ENCODE data around the gene EEFSEC. TPM values are rescaled to one million over a fixed set of nuclear protein-coding genes. Genes with fewer than 3 reads are reported as not detected.

EEFSEC gene
- polyA plus RNA-seq, 1 donor (not counting 4 experiments of a cell fraction or from before 2014, with no cell fraction given), result 8.7 TPM

- no peak for TF ChIP-seq EZH2 (IDR thresholded peaks at IDR 0.05; ENCODE audit: low read length)
- TF ChIP-seq, protein P1, sequence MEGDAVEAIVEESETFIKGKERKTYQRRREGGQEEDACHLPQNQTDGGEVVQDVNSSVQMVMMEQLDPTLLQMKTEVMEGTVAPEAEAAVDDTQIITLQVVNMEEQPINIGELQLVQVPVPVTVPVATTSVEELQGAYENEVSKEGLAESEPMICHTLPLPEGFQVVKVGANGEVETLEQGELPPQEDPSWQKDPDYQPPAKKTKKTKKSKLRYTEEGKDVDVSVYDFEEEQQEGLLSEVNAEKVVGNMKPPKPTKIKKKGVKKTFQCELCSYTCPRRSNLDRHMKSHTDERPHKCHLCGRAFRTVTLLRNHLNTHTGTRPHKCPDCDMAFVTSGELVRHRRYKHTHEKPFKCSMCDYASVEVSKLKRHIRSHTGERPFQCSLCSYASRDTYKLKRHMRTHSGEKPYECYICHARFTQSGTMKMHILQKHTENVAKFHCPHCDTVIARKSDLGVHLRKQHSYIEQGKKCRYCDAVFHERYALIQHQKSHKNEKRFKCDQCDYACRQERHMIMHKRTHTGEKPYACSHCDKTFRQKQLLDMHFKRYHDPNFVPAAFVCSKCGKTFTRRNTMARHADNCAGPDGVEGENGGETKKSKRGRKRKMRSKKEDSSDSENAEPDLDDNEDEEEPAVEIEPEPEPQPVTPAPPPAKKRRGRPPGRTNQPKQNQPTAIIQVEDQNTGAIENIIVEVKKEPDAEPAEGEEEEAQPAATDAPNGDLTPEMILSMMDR (optimal IDR thresholded peaks at IDR 0.05 in 1 of 3, IDR thresholded peaks at IDR 0.05 in 1 of 3, conservative IDR thresholded peaks at IDR 0.05 in 1 of 3; ENCODE audit: extremely low read depth in 1 of 3, insufficient read depth in 2 of 3, low read length in 3 of 3), result no peak
- Histone ChIP-seq H3K4me3 (ENCODE audit: control insufficient read depth in 2 of 3, extremely low read depth in 1 of 3, insufficient read depth in 2 of 3, low read depth in 1 of 3, low read length in 3 of 3) (no peak overlapping the region), H3K9ac (ENCODE audit: control insufficient read depth, extremely low read depth, insufficient read depth, low read length) (no peak overlapping the region), H3K9me3 (ENCODE audit: control insufficient read depth, low read depth, low read length) (no peaks in the 10 kb centered on the region), H3K36me3 (ENCODE audit: control insufficient read depth in 2 of 2, extremely low read depth in 1 of 2, insufficient read depth in 2 of 2, low read length in 2 of 2) (peaks cover 0 to 1% of the 10 kb centered on the region in 2 experiments), H3K27ac (ENCODE audit: control insufficient read depth, insufficient read depth, low read length) (no peak overlapping the region), H2AFZ (ENCODE audit: control insufficient read depth, low read length) (no peak overlapping the region), H3K4me2 (ENCODE audit: control insufficient read depth, extremely low read depth, insufficient read depth, low read depth, low read length) (no peak overlapping the region), H3K9me1 (ENCODE audit: control insufficient read depth, extremely low read depth, insufficient read depth, low read length) (no peaks in the 10 kb centered on the region), H3K27me3 (ENCODE audit: control insufficient read depth, extremely low read depth, insufficient read depth, low read length) (no peaks in the 10 kb centered on the region), H4K20me1 (ENCODE audit: control insufficient read depth, extremely low read depth, insufficient read depth, low read length) (no peaks in the 10 kb centered on the region), H3K4me1 (ENCODE audit: control insufficient read depth, extremely low read depth, insufficient read depth, low read length) (no peaks in the 10 kb centered on the region), H3K79me2 (ENCODE audit: control insufficient read depth, insufficient read depth, low read length) (no peaks in the 10 kb centered on the region)
- dilution Hi-C loops (cut with MboI; ENCODE audit: extremely low pct_ligation_motif_present, low sequenced_read_pairs), result no loop called here
- FAIRE-seq (no peak), DNase-seq (ENCODE audit: low read depth, low spot score) (no peak)
Observed at GRCh38 chr3:128287216-128287615, 133.9 kb downstream of the EEFSEC start.

DNA sequence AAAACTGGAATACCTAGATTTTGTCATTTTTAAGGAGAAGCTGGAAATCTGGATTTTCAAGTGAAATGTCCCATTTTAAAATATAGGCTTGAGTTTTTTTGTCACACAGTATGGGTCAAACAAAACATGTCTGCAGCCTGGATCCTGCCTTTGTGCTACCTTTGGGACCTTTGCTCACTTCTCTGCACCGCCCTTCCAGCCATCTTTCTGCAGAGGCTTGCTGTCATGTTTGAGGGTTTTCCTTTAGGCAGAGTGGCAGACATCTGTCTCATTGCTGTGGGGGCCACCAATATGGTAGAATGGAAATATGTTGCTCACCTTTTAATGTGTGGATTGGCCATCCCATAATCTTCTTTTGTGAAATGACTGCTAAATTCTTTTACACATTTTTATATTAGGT lies 136.3 kb downstream of the EEFSEC start:
- no peak overlapping the region for H3K9ac ChIP-seq (ENCODE audit: control insufficient read depth, extremely low read depth, insufficient read depth, low read length)
- no peak for TF ChIP-seq EZH2 (IDR thresholded peaks at IDR 0.05; ENCODE audit: low read length)
- TF ChIP-seq, protein P1 (optimal IDR thresholded peaks at IDR 0.05 in 1 of 3, IDR thresholded peaks at IDR 0.05 in 1 of 3, conservative IDR thresholded peaks at IDR 0.05 in 1 of 3; ENCODE audit: extremely low read depth in 1 of 3, insufficient read depth in 2 of 3, low read length in 3 of 3), result no peak
- DNase-seq (ENCODE audit: low read depth, low spot score), result no peak
- H4K20me1 ChIP-seq (ENCODE audit: control insufficient read depth, extremely low read depth, insufficient read depth, low read length), result no peaks in the 10 kb centered on the region
- H3K36me3 ChIP-seq (ENCODE audit: control insufficient read depth in 2 of 2, extremely low read depth in 1 of 2, insufficient read depth in 2 of 2, low read length in 2 of 2), result no peaks in the 10 kb centered on the region
- H3K79me2 ChIP-seq (ENCODE audit: control insufficient read depth, insufficient read depth, low read length), result no peaks in the 10 kb centered on the region
- H3K4me2 ChIP-seq (ENCODE audit: control insufficient read depth, extremely low read depth, insufficient read depth, low read depth, low read length), result no peak overlapping the region
- H3K9me1 ChIP-seq (ENCODE audit: control insufficient read depth, extremely low read depth, insufficient read depth, low read length), result no peaks in the 10 kb centered on the region
- no peaks in the 10 kb centered on the region for H3K27me3 ChIP-seq (ENCODE audit: control insufficient read depth, extremely low read depth, insufficient read depth, low read length)
- dilution Hi-C loops (cut with MboI; ENCODE audit: extremely low pct_ligation_motif_present, low sequenced_read_pairs), result no loop called here
- H3K4me1 ChIP-seq (ENCODE audit: control insufficient read depth, extremely low read depth, insufficient read depth, low read length), result no peaks in the 10 kb centered on the region
- H2AFZ ChIP-seq (ENCODE audit: control insufficient read depth, low read length), result no peak overlapping the region
- H3K27ac ChIP-seq (ENCODE audit: control insufficient read depth, insufficient read depth, low read length), result no peak overlapping the region
- no peak overlapping the region for H3K4me3 ChIP-seq (ENCODE audit: control insufficient read depth in 2 of 3, extremely low read depth in 1 of 3, insufficient read depth in 2 of 3, low read depth in 1 of 3, low read length in 3 of 3)
- FAIRE-seq, result no peak
- no peaks in the 10 kb centered on the region for H3K9me3 ChIP-seq (ENCODE audit: control insufficient read depth, low read depth, low read length)
